ENCODE measurements around the gene SLC23A1. TPM values are rescaled to one million over a fixed set of nuclear protein-coding genes. Genes with fewer than 3 reads are reported as not detected.
A peak's percentile ranks its signal among the peaks of the same experiment; 100 is the strongest.
"Not testable (repeated sequence)": the region's sequence is repeated elsewhere in the genome, so short reads cannot be mapped to it uniquely, and the experiment has no call there.

The SLC23A1 gene
- total RNA-seq, 6 experiments from 2014 or later, result 11.7 to 51.0 (median 22.8) TPM

- no peak overlapping the region for H3K27ac ChIP-seq
- H3K27me3 ChIP-seq, result no peaks in the 10 kb centered on the region
- TF ChIP-seq CTCF (IDR thresholded peaks at IDR 0.05) (no peak), POLR2A (IDR thresholded peaks at IDR 0.05) (no peak)
- H3K36me3 ChIP-seq, result peaks cover 0 to 58% (median 21%) of the 10 kb centered on the region in 4 donors
- 45% methylated on average over 1 of the region's 2 CpGs for WGBS (ENCODE audit: insufficient coverage, low coverage, low lambda C conversion rate, missing lambda C conversion rate)
- intact Hi-C loops (cut with DNase I), result no loop called here
- no peak overlapping the region for H3K4me3 ChIP-seq
- DNase-seq (no peak), ATAC-seq (no peak)
- H3K9me3 ChIP-seq, result no peaks in the 10 kb centered on the region
- H3K4me1 ChIP-seq, result no peaks in the 10 kb centered on the region
Measured at GRCh38 chr5:139363937-139364336, 19.2 kb downstream of the SLC23A1 start.

GRCh38 chr5:139361835-139362429, 21.2 kb downstream of the SLC23A1 start:
- H3K9me3 ChIP-seq, result no peaks in the 10 kb centered on the region
- DNase-seq, result peak in 1 of 3 donors; percentile 15
- 76% methylated on average over 4 of the region's 6 CpGs for WGBS (ENCODE audit: insufficient coverage, low coverage, low lambda C conversion rate, missing lambda C conversion rate)
- no peaks in the 10 kb centered on the region for H3K4me1 ChIP-seq
- no peak overlapping the region for H3K4me3 ChIP-seq
- intact Hi-C loops (cut with DNase I), result no loop called here
- ATAC-seq, result no peak
- H3K27ac ChIP-seq, result no peak overlapping the region
- TF ChIP-seq POLR2A (IDR thresholded peaks at IDR 0.05) (no peak), CTCF (IDR thresholded peaks at IDR 0.05) (no peak)
- no peaks in the 10 kb centered on the region for H3K27me3 ChIP-seq
- peaks cover 0 to 40% (median 18%) of the 10 kb centered on the region in 4 donors for H3K36me3 ChIP-seq

GRCh38 chr5:139360384-139360783, 22.7 kb downstream of the SLC23A1 start:
- Histone ChIP-seq H3K36me3 (peaks cover 0 to 24% (median 10%) of the 10 kb centered on the region in 4 donors), H3K9me3 (no peaks in the 10 kb centered on the region), H3K4me3 (no peak overlapping the region), H3K4me1 (no peaks in the 10 kb centered on the region), H3K27ac (no peak overlapping the region), H3K27me3 (no peaks in the 10 kb centered on the region)
- WGBS (ENCODE audit: insufficient coverage, low coverage, low lambda C conversion rate, missing lambda C conversion rate), result 100% methylated on average over 2 of the region's 4 CpGs
- DNase-seq (peak in 1 of 3 donors; percentile 15), ATAC-seq (no peak)
- intact Hi-C loops (cut with DNase I), result no loop called here
- no peak for TF ChIP-seq POLR2A (IDR thresholded peaks at IDR 0.05)
- no peak for TF ChIP-seq CTCF (IDR thresholded peaks at IDR 0.05)

GRCh38 chr5:139358064-139358463, 25.0 kb downstream of the SLC23A1 start:
- TF ChIP-seq POLR2A (IDR thresholded peaks at IDR 0.05), result no peak
- TF ChIP-seq CTCF (IDR thresholded peaks at IDR 0.05), result no peak
- Histone ChIP-seq H3K4me1 (no peaks in the 10 kb centered on the region), H3K9me3 (no peaks in the 10 kb centered on the region), H3K27ac (no peak overlapping the region), H3K36me3 (peaks cover 0 to under 1% (median 0%) of the 10 kb centered on the region in 4 donors), H3K4me3 (no peak overlapping the region), H3K27me3 (no peaks in the 10 kb centered on the region)
- intact Hi-C loops (cut with DNase I), result no loop called here
- DNase-seq, result no peak
- no peak for ATAC-seq

GRCh38 chr5:139355900-139356299, 27.2 kb downstream of the SLC23A1 start:
- H3K36me3 ChIP-seq; ATAC-seq; H3K27ac ChIP-seq; H3K9me3 ChIP-seq; H3K4me1 ChIP-seq; DNase-seq; H3K27me3 ChIP-seq; intact Hi-C loops (cut with DNase I); H3K4me3 ChIP-seq: not testable (repeated sequence)
- WGBS (ENCODE audit: insufficient coverage, low coverage, low lambda C conversion rate, missing lambda C conversion rate), result 94% methylated on average over 8 of the region's 8 CpGs
